HEK293T (cell line): Measurements from ENCODE around the gene THEMIS.

ENCODE experiments used
- CTCF ChIA-PET: fragments of 350-600 bp; formaldehyde crosslinking; extraction: SDS; loops from one replicate; lab custom pipeline; 2021; ENCODE audit warnings: antibody characterized with exemption, inconsistent platforms; lab: Yijun Ruan, JAX
- POLR2A ChIA-PET: fragments of 350-600 bp; formaldehyde crosslinking; extraction: SDS; loops from one replicate; lab custom pipeline; 2020; ENCODE audit warnings: antibody characterized with exemption, inconsistent platforms; lab: Yijun Ruan, JAX
- DNase-seq: peaks from one replicate; pipeline ENCODE4 v3.0.0; 2012; ENCODE audit warnings: mixed read lengths; ENCODE audit errors: extremely low spot score
- ARNT ChIP-seq: fragments of 450-650 bp; IDR thresholded peaks from 2 replicates; pipeline ENCODE4 v1.6.1; 2017; ENCODE audit warnings: mild to moderate bottlenecking
- BHLHE40 ChIP-seq: fragments of 450-650 bp; IDR thresholded peaks from 2 replicates; pipeline ENCODE4 v1.6.1; 2016; ENCODE audit warnings: mild to moderate bottlenecking, moderate library complexity, borderline replicate concordance
- CTBP1 ChIP-seq: fragments of 450-650 bp; IDR thresholded peaks from 2 replicates; pipeline ENCODE4 v1.6.1; 2016; ENCODE audit warnings: borderline replicate concordance
- ELF4 ChIP-seq: fragments of 450-650 bp; IDR thresholded peaks from 2 replicates; pipeline ENCODE4 v1.6.1; 2017; ENCODE audit warnings: antibody characterized with exemption
- FOXA1 ChIP-seq: fragments of 450-650 bp; IDR thresholded peaks from 2 replicates; pipeline ENCODE4 v1.6.1; 2016; ENCODE audit warnings: mild to moderate bottlenecking
- FOXK2 ChIP-seq: fragments of 450-650 bp; IDR thresholded peaks from 2 replicates; pipeline ENCODE4 v1.6.1; 2016; ENCODE audit warnings: mild to moderate bottlenecking
- FOXM1 ChIP-seq: fragments of 450-650 bp; IDR thresholded peaks from 2 replicates; pipeline ENCODE4 v1.6.1; 2017; ENCODE audit warnings: mild to moderate bottlenecking, borderline replicate concordance
- HDGF ChIP-seq: fragments of 450-650 bp; IDR thresholded peaks from 2 replicates; pipeline ENCODE4 v1.6.1; 2017; ENCODE audit warnings: antibody characterized with exemption, borderline replicate concordance
- L3MBTL2 ChIP-seq: fragments of 450-650 bp; conservative IDR thresholded peaks from 2 replicates; pipeline ENCODE4 v1.6.1; 2016; ENCODE audit warnings: mild to moderate bottlenecking
- LEF1 ChIP-seq: fragments of 450-650 bp; IDR thresholded peaks from 2 replicates; pipeline ENCODE4 v1.6.1; 2017; ENCODE audit warnings: mild to moderate bottlenecking, borderline replicate concordance
- NFRKB ChIP-seq: fragments of 450-650 bp; IDR thresholded peaks from 2 replicates; pipeline ENCODE4 v1.6.1; 2016; ENCODE audit warnings: mild to moderate bottlenecking, moderate library complexity
- PKNOX1 ChIP-seq: fragments of 450-650 bp; IDR thresholded peaks from 2 replicates; pipeline ENCODE4 v1.6.1; 2016
- SP1 ChIP-seq: fragments of 450-650 bp; IDR thresholded peaks from 2 replicates; pipeline ENCODE4 v1.6.1; 2017
- SUZ12 ChIP-seq: fragments of 450-650 bp; IDR thresholded peaks from 2 replicates; pipeline ENCODE4 v1.6.1; 2016; ENCODE audit warnings: mild to moderate bottlenecking
- TARDBP ChIP-seq: fragments of 450-650 bp; IDR thresholded peaks from 2 replicates; pipeline ENCODE4 v1.6.1; 2016
- ZNF384 ChIP-seq: fragments of 450-650 bp; IDR thresholded peaks from 2 replicates; pipeline ENCODE4 v1.6.1; 2016

THEMIS gene

GRCh38 chr6:127768223-127768622 lies 132.6 kb downstream of the THEMIS start:
- ChIA-PET POLR2A (no interaction called here), CTCF (no interaction called here)
- DNase-seq, result no peak
- TF ChIP-seq HDGF, result no peak
- no peak for TF ChIP-seq NFRKB
- TF ChIP-seq BHLHE40, result no peak
- no peak for TF ChIP-seq SUZ12
- no peak for TF ChIP-seq FOXK2
- no peak for TF ChIP-seq FOXA1
- TF ChIP-seq TARDBP, result no peak
- TF ChIP-seq SP1, result no peak
- no peak for TF ChIP-seq L3MBTL2
- no peak for TF ChIP-seq ZNF384
- no peak for TF ChIP-seq CTBP1

- DNase-seq, result no peak
- POLR2A ChIA-PET, result no interaction called here
- CTCF ChIA-PET, result no interaction called here
- no peak for TF ChIP-seq PKNOX1
- TF ChIP-seq LEF1, result no peak
- no peak for TF ChIP-seq HDGF
- no peak for TF ChIP-seq FOXM1
Measured at GRCh38 chr6:127765949-127766348, 134.9 kb downstream of the THEMIS start.

GRCh38 chr6:127762284-127762683 lies 138.6 kb downstream of the THEMIS start:
- no peak for DNase-seq
- ChIA-PET POLR2A (no interaction called here), CTCF (no interaction called here)
- TF ChIP-seq FOXA1 (no peak), SUZ12 (no peak), ELF4 (no peak), SP1 (no peak), BHLHE40 (no peak), PKNOX1 (no peak), LEF1 (no peak), HDGF (no peak), ZNF384 (no peak), TARDBP (no peak), ARNT (no peak), L3MBTL2 (no peak), NFRKB (no peak), FOXK2 (no peak), FOXM1 (no peak)

- TF ChIP-seq ZNF384 (no peak), SP1 (no peak), ARNT (no peak), FOXM1 (no peak)
- CTCF ChIA-PET, result no interaction called here
- POLR2A ChIA-PET, result no interaction called here
- DNase-seq, result no peak
Measured at GRCh38 chr6:127761084-127761483, 139.8 kb downstream of the THEMIS start.

GRCh38 chr6:127749095-127749494 lies 151.8 kb downstream of the THEMIS start:
- ChIA-PET CTCF (no interaction called here), POLR2A (no interaction called here)
- DNase-seq, result no peak
- TF ChIP-seq ELF4 (no peak), HDGF (no peak), CTBP1 (no peak), ARNT (no peak), NFRKB (no peak), L3MBTL2 (no peak), LEF1 (no peak), BHLHE40 (no peak), ZNF384 (no peak), PKNOX1 (no peak)

GRCh38 chr6:127748290-127748689 lies 152.6 kb downstream of the THEMIS start:
- TF ChIP-seq TARDBP (no peak), ELF4 (no peak), ARNT (no peak), BHLHE40 (no peak), L3MBTL2 (no peak), FOXK2 (no peak), FOXM1 (no peak), SP1 (no peak), ZNF384 (no peak), CTBP1 (no peak), FOXA1 (no peak), NFRKB (no peak), HDGF (no peak), PKNOX1 (no peak)
- ChIA-PET POLR2A (no interaction called here), CTCF (no interaction called here)
- no peak for DNase-seq

- ChIA-PET POLR2A (no interaction called here), CTCF (no interaction called here)
- no peak for TF ChIP-seq L3MBTL2
- TF ChIP-seq FOXA1, result no peak
- TF ChIP-seq FOXM1, result no peak
- TF ChIP-seq SUZ12, result no peak
- TF ChIP-seq ARNT, result no peak
- TF ChIP-seq ZNF384, result no peak
- no peak for DNase-seq
Measured at GRCh38 chr6:127738423-127738822, 162.4 kb downstream of the THEMIS start.
